NCI-H2227 (cell line): Measurements from ENCODE around the gene SNX8.
"Not testable (repeated sequence)": the region's sequence is repeated elsewhere in the genome, so short reads cannot be mapped to it uniquely, and the experiment has no call there.

ENCODE experiments used
- DNase-seq: peaks from one replicate; lab custom pipeline; 2025; ENCODE audit not compliant: unreplicated experiment; lab: John Stamatoyannopoulos, UW

Gene SNX8

DNA sequence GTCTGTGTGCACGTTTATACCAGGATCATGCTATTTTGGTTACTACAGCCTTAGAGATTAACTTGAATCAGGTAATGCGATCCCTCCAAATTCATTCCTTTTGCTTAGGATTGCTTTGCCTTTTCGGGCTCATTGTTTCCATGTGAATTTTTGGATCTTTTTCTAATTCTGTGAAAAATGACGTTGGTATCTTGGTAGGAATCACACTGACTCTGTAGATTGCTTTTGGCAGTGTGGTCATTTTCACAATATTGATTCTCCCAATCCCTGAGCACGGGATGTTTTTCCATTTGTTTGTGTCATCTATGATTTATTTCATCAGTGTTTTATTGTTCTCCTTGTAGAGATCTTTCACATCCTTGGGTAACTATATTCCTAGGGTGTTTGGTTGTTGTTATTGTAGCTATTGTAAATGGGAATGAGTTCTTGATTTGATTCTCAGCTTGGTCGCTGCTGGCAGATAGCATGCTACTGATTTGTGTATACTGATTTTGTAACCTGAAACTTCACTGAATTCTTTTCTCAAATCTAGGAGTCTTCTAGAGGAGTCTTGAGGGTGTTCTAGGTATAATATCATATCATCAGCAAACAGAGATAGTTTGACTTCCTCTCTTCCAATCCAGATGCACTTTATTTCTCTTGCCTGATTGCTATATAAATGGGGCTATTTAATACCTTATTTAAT, 18.2 kb downstream of the SNX8 start:
- no peak for DNase-seq

GRCh38 chr7:2290877-2291276, 23.4 kb downstream of the SNX8 start:
- DNase-seq: no peak

- no peak for DNase-seq
Measured at GRCh38 chr7:2289621-2290020, 24.6 kb downstream of the SNX8 start.

DNA sequence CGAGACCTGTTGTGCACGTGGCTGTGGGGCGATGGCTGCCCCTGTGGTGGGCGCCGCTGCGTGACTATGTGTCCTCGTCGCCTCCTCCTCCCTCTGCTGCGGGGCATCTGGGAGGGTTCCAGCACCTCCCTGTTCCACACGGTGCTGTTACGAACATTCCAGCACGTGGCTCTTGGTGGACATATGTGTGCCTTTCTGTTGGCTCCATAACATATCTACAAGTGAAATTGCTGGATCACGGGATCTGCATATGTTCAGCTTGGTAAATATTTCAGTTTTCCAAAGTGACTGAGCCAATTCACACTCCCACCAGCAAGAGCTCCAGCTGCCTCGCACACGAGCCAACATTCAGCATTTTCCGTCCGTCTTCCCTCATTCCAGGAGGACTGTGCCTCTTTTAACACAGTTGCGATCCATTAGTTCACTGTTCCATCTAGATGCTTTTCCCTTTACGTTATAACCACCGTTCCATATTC, 25.1 kb downstream of the SNX8 start:
- DNase-seq: no peak

DNA sequence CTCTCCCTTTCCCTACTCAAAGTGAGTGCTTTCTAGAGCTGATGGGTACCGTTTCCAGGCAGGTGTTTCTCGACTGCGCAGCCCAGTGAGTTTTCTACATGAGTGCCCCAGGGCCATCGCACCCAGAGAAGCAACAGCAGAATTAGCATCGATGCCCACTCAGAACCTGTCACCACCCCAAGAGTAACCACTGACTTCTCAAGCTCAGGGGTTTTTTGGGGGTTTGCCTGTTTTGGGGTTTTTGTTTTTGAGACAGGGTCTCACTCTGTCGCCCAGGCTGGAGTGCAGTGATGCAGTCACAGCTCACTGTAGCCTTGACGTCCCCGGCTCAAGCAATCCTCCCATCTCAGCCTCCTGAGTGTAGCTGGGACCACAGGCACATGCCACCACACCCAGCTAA, 25.7 kb downstream of the SNX8 start:
- no peak for DNase-seq

DNA sequence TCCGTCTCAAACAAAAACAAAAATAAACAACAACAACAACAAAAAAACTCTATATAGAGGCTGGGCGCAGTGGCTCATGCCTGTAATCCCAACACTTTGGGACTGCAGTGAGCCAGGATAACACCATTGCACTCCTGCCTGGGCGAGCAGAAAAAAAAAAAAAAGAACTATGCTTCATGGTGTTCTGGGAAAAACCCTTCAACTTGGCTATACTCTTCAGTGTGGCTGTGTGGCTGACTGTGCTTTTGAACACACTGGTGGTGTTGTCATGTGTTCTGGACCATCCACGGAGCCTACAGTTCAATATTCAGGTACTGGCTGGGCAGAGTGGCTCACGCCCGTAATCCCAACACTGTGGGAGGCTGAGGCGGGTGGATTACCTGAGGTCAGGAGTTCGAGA, 26.5 kb downstream of the SNX8 start:
- DNase-seq: no peak

- no peak for DNase-seq
Measured at GRCh38 chr7:2283074-2283473, 31.2 kb downstream of the SNX8 start.

DNA sequence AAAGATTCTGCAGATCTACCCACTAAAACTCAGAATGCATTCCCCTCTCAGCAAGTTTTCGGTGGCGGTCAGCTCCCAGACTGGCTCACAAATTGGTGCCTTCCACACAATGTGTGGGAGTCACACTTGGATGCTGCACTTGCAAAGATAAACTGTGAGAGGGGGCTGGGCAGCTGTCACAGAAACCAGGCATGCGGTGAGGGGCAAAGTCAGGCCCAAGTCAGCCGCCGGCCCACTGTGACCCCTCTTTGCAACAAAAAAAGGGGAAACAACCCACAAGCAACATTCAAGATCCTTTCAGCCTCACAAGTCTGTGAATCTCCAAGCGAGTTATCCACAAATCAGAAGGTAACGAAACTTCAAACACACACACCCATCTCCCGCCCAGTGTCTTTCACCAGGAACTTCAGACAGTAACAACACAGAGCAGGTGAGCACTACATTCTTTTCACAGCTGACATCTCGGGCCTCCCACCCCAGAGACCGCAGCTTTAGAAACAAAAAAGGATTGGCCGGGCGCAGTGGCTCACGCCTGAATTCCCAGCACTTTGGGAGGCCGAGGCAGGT, 32.0 kb downstream of the SNX8 start:
- DNase-seq: no peak

- DNase-seq: no peak
Measured at GRCh38 chr7:2281541-2281940, 32.7 kb downstream of the SNX8 start.

DNA sequence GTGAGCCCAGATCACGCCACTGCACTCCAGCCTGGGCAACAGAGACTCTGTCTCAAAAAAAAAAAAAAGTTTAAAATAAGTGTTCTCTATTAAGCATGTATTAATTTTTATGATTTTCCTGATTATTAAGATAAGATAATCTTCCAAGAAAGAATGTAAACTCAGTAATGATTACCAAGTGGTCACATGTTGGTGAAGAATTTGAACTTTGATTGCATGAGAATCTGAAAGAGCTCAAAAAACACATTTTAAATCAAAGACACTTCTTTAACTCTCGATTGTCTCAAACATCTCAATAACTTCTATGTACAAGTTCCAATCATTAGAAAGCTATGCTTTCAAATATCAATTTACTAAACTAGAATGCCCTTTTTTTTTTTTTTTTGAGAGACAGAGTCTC, 33.8 kb downstream of the SNX8 start:
- no peak for DNase-seq

- no peak for DNase-seq
Measured at GRCh38 chr7:2279896-2280295, 34.3 kb downstream of the SNX8 start.

- DNase-seq: no peak
Measured at GRCh38 chr7:2278026-2278425, 36.2 kb downstream of the SNX8 start.

DNA sequence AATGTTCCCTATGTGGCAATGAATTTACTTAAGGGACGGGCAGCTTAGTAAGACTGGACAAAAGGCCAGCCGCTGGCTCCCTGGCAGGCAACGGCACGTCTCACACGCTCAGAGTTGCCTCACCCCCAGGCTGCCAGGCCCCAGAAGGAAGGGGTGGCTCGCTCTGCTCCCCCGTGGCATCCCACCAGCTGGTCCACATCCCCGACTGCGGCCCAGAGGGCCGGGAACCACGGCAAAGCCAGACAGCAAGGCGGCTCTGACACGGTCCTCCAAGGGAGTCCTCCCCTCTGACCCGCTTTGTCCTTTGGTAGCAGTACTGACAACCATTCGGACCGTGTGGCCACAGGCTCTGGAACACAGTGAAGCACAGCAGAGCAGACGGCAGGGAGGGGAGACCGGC, 38.1 kb downstream of the SNX8 start:
- no peak for DNase-seq

GRCh38 chr7:2275101-2275500, 39.1 kb downstream of the SNX8 start:
- no peak for DNase-seq

DNA sequence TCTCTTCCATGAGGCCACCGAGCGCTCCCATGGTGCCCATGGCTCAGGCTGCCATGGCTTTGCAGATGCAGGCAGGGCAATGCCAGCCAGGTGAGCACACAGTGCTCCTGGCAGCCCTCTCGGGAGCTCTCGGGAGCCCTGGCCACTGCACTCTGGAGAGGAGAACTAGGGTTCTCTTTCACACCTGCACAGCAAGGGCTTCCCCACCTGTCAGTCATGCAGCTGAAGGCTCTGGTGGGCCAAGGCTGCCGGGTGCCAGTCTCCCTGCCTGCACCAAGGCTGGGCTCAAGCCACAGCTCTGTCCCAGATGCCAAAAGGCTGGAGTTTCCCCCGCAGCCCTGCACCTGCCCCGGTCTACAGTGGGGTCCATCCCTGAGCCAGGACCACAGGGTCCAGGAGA, 39.6 kb downstream of the SNX8 start:
- DNase-seq: no peak

DNA sequence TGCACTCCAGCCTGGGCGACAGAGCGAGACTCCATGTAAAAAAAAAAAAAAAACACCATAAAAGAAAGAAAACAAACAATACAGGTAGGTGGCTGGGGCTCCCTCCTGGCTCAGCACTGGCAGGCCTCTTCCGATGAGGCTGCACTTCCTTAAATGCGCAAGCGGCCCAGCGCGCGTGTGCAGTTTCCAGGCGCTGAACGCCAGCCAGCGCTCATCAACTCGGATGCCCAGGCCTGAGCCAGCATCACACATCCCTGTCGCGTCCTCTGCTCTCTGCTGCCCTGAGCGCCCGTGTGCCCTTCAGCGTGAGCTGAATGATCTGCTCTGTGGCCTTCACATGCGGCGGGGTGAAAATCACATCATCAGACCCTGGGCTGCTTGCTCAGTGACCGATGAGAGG, 40.4 kb downstream of the SNX8 start:
- DNase-seq: no peak

DNA sequence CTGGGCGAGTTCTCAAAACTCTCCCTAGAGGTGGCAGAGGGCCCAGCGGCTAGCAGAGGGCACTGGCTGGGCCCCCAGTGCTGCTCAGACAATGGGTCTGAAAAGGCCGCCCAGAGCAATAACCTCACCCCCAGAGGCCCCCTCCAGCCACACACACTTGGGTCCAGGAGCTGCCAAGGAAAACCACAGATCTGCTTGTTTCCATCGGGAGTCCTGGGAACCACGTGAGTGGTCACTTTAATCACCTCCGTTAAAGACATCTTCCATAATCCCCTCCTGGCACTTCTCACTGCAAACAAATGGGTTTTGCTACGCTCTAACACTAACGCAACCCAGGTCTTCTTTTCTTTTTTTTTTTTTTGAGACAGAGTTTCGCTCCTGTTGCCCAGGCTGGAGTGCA, 42.2 kb downstream of the SNX8 start:
- no peak for DNase-seq

- DNase-seq: no peak
Measured at GRCh38 chr7:2271273-2272026, 42.8 kb downstream of the SNX8 start.

DNA sequence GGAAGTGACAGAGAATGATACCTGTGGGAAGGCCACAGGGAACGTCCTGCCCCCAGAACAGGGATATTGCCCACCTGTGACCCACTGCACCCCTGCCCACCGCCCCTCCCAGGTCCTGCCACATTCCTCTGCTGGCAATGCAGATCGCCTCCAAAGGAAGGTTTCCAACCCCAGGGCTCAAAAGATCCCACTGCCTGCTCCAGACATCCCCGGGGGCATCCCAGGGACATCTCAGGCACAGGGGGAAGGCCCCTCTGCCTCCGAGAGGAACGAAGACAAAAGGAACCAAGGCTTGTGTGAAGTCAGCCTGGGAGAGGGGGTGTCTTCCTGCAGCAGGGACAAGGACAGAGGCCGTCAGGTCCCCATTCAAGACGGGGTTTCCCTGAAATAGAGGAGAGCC, 43.7 kb downstream of the SNX8 start:
- no peak for DNase-seq

- no peak for DNase-seq
Measured at GRCh38 chr7:2269991-2270460, 44.2 kb downstream of the SNX8 start.

- DNase-seq: not testable (repeated sequence)
Measured at GRCh38 chr7:2269089-2269990, 44.9 kb downstream of the SNX8 start.
